ENCODE data around the gene UGT1A10. TPM values are rescaled to one million over a fixed set of nuclear protein-coding genes. Genes with fewer than 3 reads are reported as not detected.
"Not testable (repeated sequence)": the region's sequence is repeated elsewhere in the genome, so short reads cannot be mapped to it uniquely, and the experiment has no call there.

The UGT1A10 gene
- total RNA-seq, 1 donor from 2014 or later, result not detected

- TF ChIP-seq CTCF (conservative IDR thresholded peaks at IDR 0.05), result no peak
- no peak overlapping the region for H3K4me3 Mint-ChIP-seq
- H3K27me3 Mint-ChIP-seq, result peaks cover 26% of the 10 kb centered on the region
- no peak overlapping the region for H3K27ac Mint-ChIP-seq
- no peak for DNase-seq (ENCODE audit: extremely low spot score, unreplicated experiment)
- peaks cover 4% of the 10 kb centered on the region for H3K9me3 Mint-ChIP-seq
- H3K36me3 Mint-ChIP-seq, result no peaks in the 10 kb centered on the region
- H3K4me1 Mint-ChIP-seq (ENCODE audit: unreplicated experiment), result no peaks in the 10 kb centered on the region
Observed at GRCh38 chr2:233620204-233620603, 16.0 kb upstream of the UGT1A10 start.

- H3K27me3 Mint-ChIP-seq, result peaks cover 23% of the 10 kb centered on the region
- H3K27ac Mint-ChIP-seq; H3K36me3 Mint-ChIP-seq; H3K4me1 Mint-ChIP-seq (ENCODE audit: unreplicated experiment); H3K4me3 Mint-ChIP-seq; H3K9me3 Mint-ChIP-seq; DNase-seq (ENCODE audit: extremely low spot score, unreplicated experiment): not testable (repeated sequence)
Observed at GRCh38 chr2:233621863-233622262, 14.4 kb upstream of the UGT1A10 start.

- Mint-ChIP-seq H3K4me3 (no peak overlapping the region), H3K27ac (no peak overlapping the region), H3K9me3 (peaks cover 4% of the 10 kb centered on the region), H3K4me1 (ENCODE audit: unreplicated experiment) (no peaks in the 10 kb centered on the region), H3K27me3 (peaks cover 24% of the 10 kb centered on the region), H3K36me3 (no peaks in the 10 kb centered on the region)
- no peak for DNase-seq (ENCODE audit: extremely low spot score, unreplicated experiment)
- TF ChIP-seq CTCF (conservative IDR thresholded peaks at IDR 0.05), result no peak
Observed at GRCh38 chr2:233627331-233628025, 8.8 kb upstream of the UGT1A10 start.

GRCh38 chr2:233638836-233639235 is 2.6 kb downstream of the UGT1A10 start:
- Mint-ChIP-seq H3K27me3 (peaks cover 40% of the 10 kb centered on the region), H3K4me3 (no peak overlapping the region)
- no peak for DNase-seq (ENCODE audit: extremely low spot score, unreplicated experiment)

GRCh38 chr2:233639860-233640259 is 3.6 kb downstream of the UGT1A10 start:
- H3K4me1 Mint-ChIP-seq (ENCODE audit: unreplicated experiment), result no peaks in the 10 kb centered on the region
- no peak for TF ChIP-seq CTCF (conservative IDR thresholded peaks at IDR 0.05)
- peaks cover 34% of the 10 kb centered on the region for H3K27me3 Mint-ChIP-seq
- no peak overlapping the region for H3K27ac Mint-ChIP-seq
- no peak for DNase-seq (ENCODE audit: extremely low spot score, unreplicated experiment)
- H3K9me3 Mint-ChIP-seq, result peaks cover 4% of the 10 kb centered on the region
- H3K4me3 Mint-ChIP-seq, result no peak overlapping the region
- no peaks in the 10 kb centered on the region for H3K36me3 Mint-ChIP-seq

More at GRCh38 chr2:233638836-233639235, 2.6 kb downstream of the UGT1A10 start:
- Mint-ChIP-seq H3K36me3 (no peaks in the 10 kb centered on the region), H3K9me3 (peaks cover 4% of the 10 kb centered on the region), H3K4me1 (ENCODE audit: unreplicated experiment) (no peaks in the 10 kb centered on the region), H3K27ac (no peak overlapping the region)
- TF ChIP-seq CTCF (conservative IDR thresholded peaks at IDR 0.05), result no peak

GRCh38 chr2:233643128-233643527 is 6.9 kb downstream of the UGT1A10 start:
- H3K4me1 Mint-ChIP-seq (ENCODE audit: unreplicated experiment), result no peaks in the 10 kb centered on the region
- H3K9me3 Mint-ChIP-seq, result peaks cover 4% of the 10 kb centered on the region
- TF ChIP-seq CTCF (conservative IDR thresholded peaks at IDR 0.05), result peak; percentile 33
- H3K27ac Mint-ChIP-seq, result no peak overlapping the region
- no peak for DNase-seq (ENCODE audit: extremely low spot score, unreplicated experiment)
- H3K4me3 Mint-ChIP-seq, result no peak overlapping the region
- H3K36me3 Mint-ChIP-seq, result no peaks in the 10 kb centered on the region
- H3K27me3 Mint-ChIP-seq, result peaks cover 22% of the 10 kb centered on the region

- DNase-seq (ENCODE audit: extremely low spot score, unreplicated experiment); H3K36me3 Mint-ChIP-seq; H3K9me3 Mint-ChIP-seq; H3K4me3 Mint-ChIP-seq; H3K27ac Mint-ChIP-seq; H3K4me1 Mint-ChIP-seq (ENCODE audit: unreplicated experiment): not testable (repeated sequence)
- H3K27me3 Mint-ChIP-seq, result peaks cover 17% of the 10 kb centered on the region
Observed at GRCh38 chr2:233646033-233646432, 9.8 kb downstream of the UGT1A10 start.
